Mesenchymal stem cell (in vitro differentiated cells and primary cell): Measurements from ENCODE around the gene DNAJC3.

Source experiments
- DNase-seq: peaks from one replicate; pipeline ENCODE4 v3.0.0-alpha.2; 2013
- H2AFZ ChIP-seq: one replicate; pipeline ENCODE4 v1.6.1; 2013; ENCODE audit warnings: low read depth, mild to moderate bottlenecking, control low read depth, inconsistent platforms, low read length, moderate library complexity
- H2AK5ac ChIP-seq: 2 replicates; pipeline ENCODE4 v1.6.1; 2013; ENCODE audit warnings: low read length, moderate library complexity, mild to moderate bottlenecking, inconsistent platforms; ENCODE audit not compliant: severe bottlenecking
- H2BK120ac ChIP-seq: one replicate; pipeline ENCODE4 v1.6.1; 2013; ENCODE audit warnings: low read depth, mild to moderate bottlenecking, inconsistent platforms, low read length, moderate library complexity
- H2BK12ac ChIP-seq, 2 experiments: one replicate each; pipeline ENCODE4 v1.6.1; 2013; ENCODE audit warnings: inconsistent platforms in 2 of 2, low read length in 2 of 2, mild to moderate bottlenecking in 2 of 2, moderate library complexity in 2 of 2, control low read depth in 1 of 2
- H2BK15ac ChIP-seq: one replicate; pipeline ENCODE4 v1.6.1; 2013; ENCODE audit warnings: mild to moderate bottlenecking, low read depth, inconsistent platforms; ENCODE audit not compliant: poor library complexity, severe bottlenecking
- H2BK5ac ChIP-seq: 2 replicates; pipeline ENCODE4 v1.6.1; 2013; ENCODE audit warnings: low read depth, mild to moderate bottlenecking, low read length, control low read depth, inconsistent platforms; ENCODE audit not compliant: poor library complexity, severe bottlenecking
- H3K14ac ChIP-seq, 2 experiments: one replicate each; pipeline ENCODE4 v1.6.1; 2013; ENCODE audit warnings: inconsistent platforms in 2 of 2, low read length in 2 of 2, control low read depth in 1 of 2, mild to moderate bottlenecking in 1 of 2, moderate library complexity in 1 of 2
- H3K18ac ChIP-seq, 2 experiments: one replicate each; pipeline ENCODE4 v1.6.1; 2013; ENCODE audit warnings: inconsistent platforms in 2 of 2, low read length in 2 of 2, control low read depth in 1 of 2, low read depth in 1 of 2, mild to moderate bottlenecking in 1 of 2
- H3K23ac ChIP-seq, 2 experiments: one replicate each; pipeline ENCODE4 v1.6.1; 2013; ENCODE audit warnings: inconsistent platforms in 2 of 2, low read length in 2 of 2, mild to moderate bottlenecking in 2 of 2, moderate library complexity in 2 of 2, control low read depth in 1 of 2
- H3K27ac ChIP-seq: 2 replicates; pipeline ENCODE4 v1.5.1; 2013; ENCODE audit warnings: mild to moderate bottlenecking, moderate library complexity, low read length, control low read depth, inconsistent platforms; ENCODE audit not compliant: poor library complexity, severe bottlenecking
- H3K27me3 ChIP-seq, 2 experiments: 2 replicates each; pipeline versions ENCODE4 v1.6.1 to v1.7.0; 2013; ENCODE audit warnings: low read length in 2 of 2, mild to moderate bottlenecking in 2 of 2, moderate library complexity in 2 of 2, control low read depth in 1 of 2, inconsistent platforms in 1 of 2; ENCODE audit not compliant: control insufficient read depth in 1 of 2, insufficient read depth in 1 of 2
- H3K36me3 ChIP-seq, 2 experiments: 2 replicates each; pipeline versions ENCODE4 v1.6.1 to v1.7.0; 2013; ENCODE audit warnings: low read length in 2 of 2, control low read depth in 1 of 2, inconsistent platforms in 1 of 2, low read depth in 1 of 2, mild to moderate bottlenecking in 1 of 2; ENCODE audit not compliant: insufficient read depth in 2 of 2, control insufficient read depth in 1 of 2
- H3K4ac ChIP-seq, 2 experiments: one replicate each; pipeline ENCODE4 v1.6.1; 2013; ENCODE audit warnings: inconsistent platforms in 2 of 2, low read length in 2 of 2, mild to moderate bottlenecking in 2 of 2, moderate library complexity in 2 of 2, control low read depth in 1 of 2, low read depth in 1 of 2
- H3K4me1 ChIP-seq: 2 replicates; pipeline ENCODE4 v1.6.1; 2013; ENCODE audit warnings: low read depth, low read length, control low read depth; ENCODE audit not compliant: control insufficient read depth, insufficient read depth
- H3K4me2 ChIP-seq: 2 replicates; pipeline ENCODE4 v1.6.1; 2013; ENCODE audit warnings: low read length, mild to moderate bottlenecking, inconsistent platforms; ENCODE audit not compliant: poor library complexity, severe bottlenecking
- H3K4me3 ChIP-seq, 2 experiments: 2 replicates each; pipeline versions ENCODE4 v1.5.1 to v1.7.0; 2013; ENCODE audit warnings: low read length in 2 of 2, mild to moderate bottlenecking in 2 of 2, control low read depth in 1 of 2, low read depth in 1 of 2; ENCODE audit not compliant: insufficient read depth in 1 of 2
- H3K79me1 ChIP-seq: replicated peaks from 2 replicates; pipeline ENCODE4 v1.6.1; 2013; ENCODE audit warnings: mild to moderate bottlenecking, control low read depth, low read length, inconsistent platforms; ENCODE audit not compliant: poor library complexity, severe bottlenecking
- H3K9ac ChIP-seq: 2 replicates; pipeline ENCODE4 v1.7.0; 2013; ENCODE audit warnings: mild to moderate bottlenecking, low read length, moderate library complexity
- H3K9me3 ChIP-seq: 2 replicates; pipeline ENCODE4 v1.7.0; 2013; ENCODE audit warnings: mild to moderate bottlenecking, low read length; ENCODE audit not compliant: control insufficient read depth
- H4K8ac ChIP-seq: one replicate; pipeline ENCODE4 v1.6.1; 2013; ENCODE audit warnings: inconsistent platforms, mild to moderate bottlenecking, low read length, moderate library complexity
- H4K91ac ChIP-seq: one replicate; pipeline ENCODE4 v1.6.1; 2013; ENCODE audit warnings: mild to moderate bottlenecking, low read length, inconsistent platforms
- WGBS: methylation state at CpG from one replicate; pipeline ENCODE4 v1.1.7; 2013; ENCODE audit warnings: mixed read lengths; 5-methylcytosine and 5-hydroxymethylcytosine counted together

The DNAJC3 gene

GRCh38 chr13:95723438-95723837 lies 46.5 kb downstream of the DNAJC3 start:
- Histone ChIP-seq H4K8ac (no peak overlapping the region), H4K91ac (no peak overlapping the region), H3K79me1 (peaks cover 20% of the 10 kb centered on the region), H3K4me1 (no peaks in the 10 kb centered on the region), H3K18ac (no peak overlapping the region), H3K14ac (no peak overlapping the region), H3K4me2 (no peak overlapping the region), H2BK120ac (no peak overlapping the region), H2BK12ac (no peak overlapping the region), H3K36me3 (peaks cover 0 to 21% of the 10 kb centered on the region in 2 experiments), H2BK15ac (no peak overlapping the region), H2BK5ac (no peak overlapping the region), H3K4me3 (no peak overlapping the region), H3K9me3 (no peaks in the 10 kb centered on the region), H3K9ac (no peak overlapping the region), H3K4ac (no peak overlapping the region), H3K27ac (no peak overlapping the region), H3K23ac (no peak overlapping the region), H2AFZ (no peak overlapping the region), H2AK5ac (no peak overlapping the region), H3K27me3 (no peaks in the 10 kb centered on the region)
- WGBS, result 91% methylated on average over 1 of the region's 1 CpG
- DNase-seq, result no peak

- Histone ChIP-seq H3K9me3 (no peaks in the 10 kb centered on the region), H3K23ac (no peak overlapping the region), H3K9ac (no peak overlapping the region), H4K8ac (no peak overlapping the region), H2AFZ (no peak overlapping the region), H4K91ac (no peak overlapping the region), H2BK5ac (no peak overlapping the region), H2AK5ac (no peak overlapping the region), H2BK12ac (no peak overlapping the region), H3K27me3 (no peaks in the 10 kb centered on the region), H3K79me1 (peaks cover 15% of the 10 kb centered on the region), H3K18ac (no peak overlapping the region), H3K4me1 (no peaks in the 10 kb centered on the region), H3K36me3 (peaks cover 0 to 20% of the 10 kb centered on the region in 2 experiments), H2BK120ac (no peak overlapping the region), H3K14ac (no peak overlapping the region), H3K4me3 (no peak overlapping the region), H3K4me2 (no peak overlapping the region), H3K27ac (no peak overlapping the region), H2BK15ac (no peak overlapping the region), H3K4ac (no peak overlapping the region)
- peak; percentile 16 for DNase-seq
- WGBS, result 99% methylated on average over 3 of the region's 3 CpGs
Measured at GRCh38 chr13:95724252-95724651, 47.3 kb downstream of the DNAJC3 start.

- Histone ChIP-seq H3K4me2 (no peak overlapping the region), H4K8ac (no peak overlapping the region), H2AFZ (no peak overlapping the region), H3K79me1 (peaks cover 16% of the 10 kb centered on the region), H3K36me3 (peaks cover 4 to 18% of the 10 kb centered on the region in 2 experiments), H3K18ac (no peak overlapping the region), H2BK5ac (no peak overlapping the region), H3K4me1 (no peaks in the 10 kb centered on the region), H3K27me3 (no peaks in the 10 kb centered on the region), H3K23ac (no peak overlapping the region), H2AK5ac (no peak overlapping the region), H2BK12ac (no peak overlapping the region), H3K9ac (no peak overlapping the region), H3K14ac (no peak overlapping the region), H3K9me3 (peaks cover 3% of the 10 kb centered on the region), H3K4ac (no peak overlapping the region), H3K4me3 (no peak overlapping the region), H3K27ac (no peak overlapping the region), H2BK120ac (no peak overlapping the region), H4K91ac (no peak overlapping the region), H2BK15ac (no peak overlapping the region)
- no peak for DNase-seq
- 100% methylated on average over 2 of the region's 3 CpGs for WGBS
Measured at GRCh38 chr13:95726876-95727275, 49.9 kb downstream of the DNAJC3 start.

- no peak overlapping the region for H4K8ac ChIP-seq
- H2BK12ac ChIP-seq, result no peak overlapping the region
- no peak overlapping the region for H3K23ac ChIP-seq
- H3K4ac ChIP-seq, result no peak overlapping the region
- H3K4me1 ChIP-seq, result no peaks in the 10 kb centered on the region
- no peak overlapping the region for H3K14ac ChIP-seq
- H3K79me1 ChIP-seq, result peaks cover 12% of the 10 kb centered on the region
- H3K27ac ChIP-seq, result no peak overlapping the region
- H2AK5ac ChIP-seq, result no peak overlapping the region
- 90% methylated on average over 2 of the region's 2 CpGs for WGBS
- H4K91ac ChIP-seq, result no peak overlapping the region
- no peak overlapping the region for H2BK5ac ChIP-seq
- no peak overlapping the region for H3K4me2 ChIP-seq
- DNase-seq, result no peak
- no peak overlapping the region for H3K4me3 ChIP-seq
- no peak overlapping the region for H3K9ac ChIP-seq
- peaks cover 4 to 18% of the 10 kb centered on the region in 2 experiments for H3K36me3 ChIP-seq
- H3K27me3 ChIP-seq, result no peaks in the 10 kb centered on the region
- H2BK120ac ChIP-seq, result no peak overlapping the region
- H2AFZ ChIP-seq, result no peak overlapping the region
- no peak overlapping the region for H3K18ac ChIP-seq
- H2BK15ac ChIP-seq, result no peak overlapping the region
- H3K9me3 ChIP-seq, result peaks cover 16% of the 10 kb centered on the region
Measured at GRCh38 chr13:95728957-95729356, 52.0 kb downstream of the DNAJC3 start.
